ENCODE data around the gene MRPL41.
A peak's percentile ranks its signal among the peaks of the same experiment; 100 is the strongest.
"Not testable (repeated sequence)": the region's sequence is repeated elsewhere in the genome, so short reads cannot be mapped to it uniquely, and the experiment has no call there.

MRPL41 gene

GRCh38 chr9:137534256-137535119 is 17.2 kb upstream of the MRPL41 start:
- Histone ChIP-seq H3K4me1 (peaks cover 7% of the 10 kb centered on the region; the same call in 1 of the 2 replicates), H3K36me3 (replicated peaks) (no peaks in the 10 kb centered on the region), H3K4me3 (no peak overlapping the region), H3K27me3 (ENCODE audit: low read depth) (no peaks in the 10 kb centered on the region), H3K9me3 (no peaks in the 10 kb centered on the region)
- in situ Hi-C loops (cut with MboI; ENCODE audit: low sequenced_read_pairs), result no loop called here
- DNase-seq (ENCODE audit: low spot score in 2 of 2), result peak; percentile 63 to 81

GRCh38 chr9:137535120-137535428 is 16.6 kb upstream of the MRPL41 start:
- peaks cover 7% of the 10 kb centered on the region; the same call in 1 of the 2 replicates for H3K4me1 ChIP-seq
- H3K27me3 ChIP-seq (ENCODE audit: low read depth), result no peaks in the 10 kb centered on the region
- no peak overlapping the region for H3K4me3 ChIP-seq
- no peaks in the 10 kb centered on the region for H3K36me3 ChIP-seq (replicated peaks)
- no peaks in the 10 kb centered on the region for H3K9me3 ChIP-seq
- DNase-seq (ENCODE audit: low spot score in 2 of 2), result no peak
- in situ Hi-C loops (cut with MboI; ENCODE audit: low sequenced_read_pairs), result no loop called here

- H3K4me3 ChIP-seq; H3K27me3 ChIP-seq (ENCODE audit: low read depth); in situ Hi-C loops (cut with MboI; ENCODE audit: low sequenced_read_pairs); H3K4me1 ChIP-seq; DNase-seq (ENCODE audit: low spot score in 2 of 2); H3K36me3 ChIP-seq (replicated peaks); H3K9me3 ChIP-seq: not testable (repeated sequence)
Measured at GRCh38 chr9:137536594-137537131, 15.0 kb upstream of the MRPL41 start.

- Histone ChIP-seq H3K4me3 (no peak overlapping the region), H3K9me3 (no peaks in the 10 kb centered on the region), H3K27me3 (ENCODE audit: low read depth) (no peaks in the 10 kb centered on the region), H3K4me1 (peaks cover 7% of the 10 kb centered on the region; the same call in 1 of the 2 replicates), H3K36me3 (replicated peaks) (no peaks in the 10 kb centered on the region)
- no peak for DNase-seq (ENCODE audit: low spot score in 2 of 2)
- in situ Hi-C loops (cut with MboI; ENCODE audit: low sequenced_read_pairs), result no loop called here
Measured at GRCh38 chr9:137538058-137538457, 13.6 kb upstream of the MRPL41 start.

GRCh38 chr9:137540536-137540935 is 11.1 kb upstream of the MRPL41 start:
- Histone ChIP-seq H3K9me3 (no peaks in the 10 kb centered on the region), H3K4me1 (no peaks in the 10 kb centered on the region), H3K4me3 (no peak overlapping the region), H3K36me3 (replicated peaks) (no peaks in the 10 kb centered on the region), H3K27me3 (ENCODE audit: low read depth) (no peaks in the 10 kb centered on the region)
- in situ Hi-C loops (cut with MboI; ENCODE audit: low sequenced_read_pairs), result no loop called here
- no peak for DNase-seq (ENCODE audit: low spot score in 2 of 2)

GRCh38 chr9:137542486-137542885 is 9.2 kb upstream of the MRPL41 start:
- in situ Hi-C loops (cut with MboI; ENCODE audit: low sequenced_read_pairs), result no loop called here
- Histone ChIP-seq H3K27me3 (ENCODE audit: low read depth) (no peaks in the 10 kb centered on the region), H3K4me1 (no peaks in the 10 kb centered on the region), H3K9me3 (no peaks in the 10 kb centered on the region), H3K4me3 (no peak overlapping the region), H3K36me3 (replicated peaks) (no peaks in the 10 kb centered on the region)
- DNase-seq (ENCODE audit: low spot score in 2 of 2), result no peak

GRCh38 chr9:137543237-137543963 is 8.3 kb upstream of the MRPL41 start:
- Histone ChIP-seq H3K27me3 (ENCODE audit: low read depth) (no peaks in the 10 kb centered on the region), H3K36me3 (replicated peaks) (no peaks in the 10 kb centered on the region), H3K4me1 (no peaks in the 10 kb centered on the region), H3K9me3 (no peaks in the 10 kb centered on the region), H3K4me3 (no peak overlapping the region)
- in situ Hi-C loops (cut with MboI; ENCODE audit: low sequenced_read_pairs), result no loop called here
- no peak for DNase-seq (ENCODE audit: low spot score in 2 of 2)

GRCh38 chr9:137544176-137544760 is 7.4 kb upstream of the MRPL41 start:
- Histone ChIP-seq H3K4me1 (no peaks in the 10 kb centered on the region), H3K36me3 (replicated peaks) (no peaks in the 10 kb centered on the region), H3K27me3 (ENCODE audit: low read depth) (no peaks in the 10 kb centered on the region), H3K4me3 (no peak overlapping the region), H3K9me3 (no peaks in the 10 kb centered on the region)
- in situ Hi-C loops (cut with MboI; ENCODE audit: low sequenced_read_pairs), result no loop called here
- no peak for DNase-seq (ENCODE audit: low spot score in 2 of 2)

GRCh38 chr9:137545123-137545522 is 6.6 kb upstream of the MRPL41 start:
- Histone ChIP-seq H3K36me3 (replicated peaks) (no peaks in the 10 kb centered on the region), H3K4me3 (no peak overlapping the region), H3K27me3 (ENCODE audit: low read depth) (no peaks in the 10 kb centered on the region), H3K9me3 (no peaks in the 10 kb centered on the region), H3K4me1 (no peaks in the 10 kb centered on the region)
- in situ Hi-C loops (cut with MboI; ENCODE audit: low sequenced_read_pairs), result no loop called here
- DNase-seq (ENCODE audit: low spot score in 2 of 2), result no peak

GRCh38 chr9:137547687-137548543 is 3.8 kb upstream of the MRPL41 start:
- peaks cover 4% of the 10 kb centered on the region for H3K4me1 ChIP-seq
- no peak overlapping the region for H3K4me3 ChIP-seq
- H3K27me3 ChIP-seq (ENCODE audit: low read depth), result no peaks in the 10 kb centered on the region
- no peaks in the 10 kb centered on the region for H3K9me3 ChIP-seq
- DNase-seq (ENCODE audit: low spot score in 2 of 2), result no peak
- in situ Hi-C loops (cut with MboI; ENCODE audit: low sequenced_read_pairs), result no loop called here
- no peaks in the 10 kb centered on the region; the same call in 1 of the 2 replicates for H3K36me3 ChIP-seq (replicated peaks)

GRCh38 chr9:137550231-137550621 is 1.5 kb upstream of the MRPL41 start, which contains the start of gene PNPLA7:
PNPLA7 (minus strand) TSS chr9:137550402; CDS start chr9:137550197, 205 bp downstream.
- peaks cover 4% of the 10 kb centered on the region for H3K4me1 ChIP-seq
- H3K4me3 ChIP-seq, result peak within 1 kb of the TSS; percentile 43
- peaks cover 14% of the 10 kb centered on the region for H3K36me3 ChIP-seq (replicated peaks)
- in situ Hi-C loops (cut with MboI; ENCODE audit: low sequenced_read_pairs), result no loop called here
- H3K27me3 ChIP-seq (ENCODE audit: low read depth), result no peaks in the 10 kb centered on the region
- H3K9me3 ChIP-seq, result no peaks in the 10 kb centered on the region
- DNase-seq (ENCODE audit: low spot score in 2 of 2), result peak; percentile 68 to 88

- peaks cover 20% of the 10 kb centered on the region for H3K36me3 ChIP-seq (replicated peaks)
- peak overlapping the region; percentile 43 for H3K4me3 ChIP-seq
- H3K4me1 ChIP-seq; DNase-seq (ENCODE audit: low spot score in 2 of 2); H3K9me3 ChIP-seq; in situ Hi-C loops (cut with MboI; ENCODE audit: low sequenced_read_pairs); H3K27me3 ChIP-seq (ENCODE audit: low read depth): not testable (repeated sequence)
Measured at GRCh38 chr9:137550958-137551263, 768 bp upstream of the MRPL41 start.

- H3K36me3 ChIP-seq (replicated peaks), result peaks cover 32% of the 10 kb centered on the region
- no peaks in the 10 kb centered on the region for H3K27me3 ChIP-seq (ENCODE audit: low read depth)
- H3K4me1 ChIP-seq, result peaks cover 4% of the 10 kb centered on the region
- in situ Hi-C loops (cut with MboI; ENCODE audit: low sequenced_read_pairs), result no loop called here
- DNase-seq (ENCODE audit: low spot score in 2 of 2), result peak; percentile 14 to 30
- peak overlapping the region; percentile 72 for H3K4me3 ChIP-seq
- H3K9me3 ChIP-seq, result no peaks in the 10 kb centered on the region
Measured at GRCh38 chr9:137552022-137552768, 516 bp downstream of the MRPL41 start.
